DMS53 treated with DMSO at 0.1 percent for 48 hours (cell line): ENCODE results near the gene NAB1.
"Not testable (repeated sequence)": the region's sequence is repeated elsewhere in the genome, so short reads cannot be mapped to it uniquely, and the experiment has no call there.

Experiments used
- DNase-seq: peaks from one replicate; lab custom pipeline; 2025; ENCODE audit not compliant: unreplicated experiment; lab: John Stamatoyannopoulos, UW

NAB1 gene, protein sequence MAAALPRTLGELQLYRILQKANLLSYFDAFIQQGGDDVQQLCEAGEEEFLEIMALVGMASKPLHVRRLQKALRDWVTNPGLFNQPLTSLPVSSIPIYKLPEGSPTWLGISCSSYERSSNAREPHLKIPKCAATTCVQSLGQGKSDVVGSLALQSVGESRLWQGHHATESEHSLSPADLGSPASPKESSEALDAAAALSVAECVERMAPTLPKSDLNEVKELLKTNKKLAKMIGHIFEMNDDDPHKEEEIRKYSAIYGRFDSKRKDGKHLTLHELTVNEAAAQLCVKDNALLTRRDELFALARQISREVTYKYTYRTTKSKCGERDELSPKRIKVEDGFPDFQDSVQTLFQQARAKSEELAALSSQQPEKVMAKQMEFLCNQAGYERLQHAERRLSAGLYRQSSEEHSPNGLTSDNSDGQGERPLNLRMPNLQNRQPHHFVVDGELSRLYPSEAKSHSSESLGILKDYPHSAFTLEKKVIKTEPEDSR

DNA sequence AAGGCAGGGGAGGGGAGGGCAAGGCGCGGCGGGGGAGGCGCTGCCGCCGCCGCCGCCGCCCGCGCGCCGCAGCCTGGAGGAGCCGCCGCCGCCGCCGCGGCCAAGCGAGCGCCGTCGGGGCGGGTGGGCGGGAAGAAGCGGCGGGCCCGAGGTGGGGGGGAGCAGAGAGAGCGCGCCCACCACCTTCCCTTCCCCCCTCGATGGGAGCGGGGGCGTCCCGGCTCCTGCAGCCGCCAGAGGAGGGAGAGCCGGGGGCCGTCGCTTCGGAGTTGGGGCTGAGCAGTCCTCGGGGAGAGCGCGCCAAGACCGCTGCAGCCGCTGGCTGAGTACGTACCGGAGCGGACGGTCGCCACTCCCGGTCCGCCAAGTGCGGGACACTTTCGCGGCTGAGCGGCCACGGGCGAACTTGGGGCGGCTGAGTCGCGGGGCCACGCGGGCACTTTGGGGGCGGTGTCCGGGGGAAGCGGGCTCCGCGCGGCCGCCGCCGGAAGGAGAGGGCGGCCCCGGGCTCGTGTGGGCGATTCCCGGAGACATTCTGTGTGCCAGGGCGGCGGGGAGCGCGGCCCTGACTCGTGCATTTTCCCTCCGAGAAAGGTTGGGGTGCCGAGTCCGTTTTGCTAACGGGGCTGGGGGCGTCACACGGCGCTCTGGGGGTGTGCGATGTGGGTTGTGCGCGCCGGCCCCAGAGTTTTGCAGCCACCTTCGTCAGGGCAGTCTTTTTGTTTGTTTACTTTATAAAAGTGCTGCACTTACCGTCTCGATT lies at the start of gene NAB1:
NAB1 (plus strand) TSS at position 49 of the 763 bp plus-strand sequence. CDS start 10,094 bp downstream, outside the sequence.
- DNase-seq, result peak; percentile 15

DNA sequence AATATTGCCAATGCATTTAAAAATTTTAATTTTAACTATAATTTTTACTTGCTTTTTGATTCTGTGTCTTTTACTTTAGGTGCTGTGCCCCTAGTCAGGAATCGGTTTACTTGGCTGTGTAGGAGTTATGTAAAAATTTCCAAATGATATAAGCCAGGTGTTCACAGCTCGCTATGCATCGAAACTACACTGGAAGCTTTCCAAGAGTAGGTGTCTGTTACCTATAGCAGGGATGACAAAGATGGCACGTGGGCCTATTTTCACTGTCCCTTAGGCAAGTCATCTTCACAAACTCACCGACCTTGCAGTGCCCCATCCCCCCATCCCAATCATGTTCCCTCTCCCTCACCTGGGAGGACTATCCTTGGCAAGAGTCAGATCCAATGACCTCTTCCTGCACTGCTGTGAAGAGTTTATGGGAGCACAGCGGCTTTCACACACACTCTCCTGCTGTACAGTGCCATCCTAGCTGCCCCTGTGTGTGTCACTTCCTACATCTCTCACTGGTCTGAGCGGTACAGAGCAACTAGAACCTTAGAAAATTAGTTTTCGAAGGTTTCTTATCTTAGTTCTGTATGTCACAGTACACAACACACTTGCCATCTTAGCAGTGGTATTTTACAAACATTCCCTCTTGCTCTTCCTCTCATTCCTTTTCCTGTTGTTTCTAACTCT lies 49.2 kb upstream of the NAB1 start:
- no peak for DNase-seq

DNA sequence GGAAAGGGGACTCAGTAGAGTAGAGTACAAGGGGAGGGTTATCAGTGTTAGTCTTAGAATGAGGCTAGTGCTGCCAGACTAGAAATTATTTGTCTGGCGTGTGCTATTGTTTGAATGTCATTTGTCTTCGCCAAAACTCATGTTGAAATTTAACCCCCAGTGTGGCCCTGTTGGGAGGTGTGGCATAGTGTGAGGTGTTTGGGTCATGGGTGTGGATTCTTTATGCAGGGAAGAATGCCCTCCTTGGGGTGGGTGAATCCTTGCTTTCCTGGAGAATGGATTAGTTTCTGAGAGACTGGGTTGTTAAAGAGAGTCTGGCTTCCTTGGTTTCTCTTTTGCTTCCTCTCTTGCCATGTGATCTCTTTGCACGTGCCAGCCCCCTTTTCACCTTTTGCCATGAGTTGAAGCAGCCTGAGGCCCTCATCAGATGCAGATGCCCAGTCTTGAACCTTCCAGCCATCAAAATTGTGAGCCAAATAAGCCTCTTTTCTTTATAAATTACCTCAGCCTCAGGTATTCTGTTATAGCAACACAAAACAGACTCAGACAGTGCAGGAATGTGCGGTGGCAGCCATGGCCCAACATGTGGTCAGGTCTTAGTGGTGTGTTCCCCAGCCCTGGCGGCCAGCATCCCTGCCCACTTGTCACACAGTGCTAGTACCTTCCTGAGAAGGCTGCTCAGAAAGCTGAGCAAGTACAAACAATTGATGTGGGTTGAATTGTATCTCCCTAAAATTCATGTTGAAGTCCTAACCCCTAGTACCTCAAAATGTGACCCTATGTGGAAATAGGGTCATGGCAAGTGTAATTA lies 48.4 kb upstream of the NAB1 start:
- DNase-seq, result no peak

- DNase-seq, result no peak
Observed at GRCh38 chr2:190603374-190603773, 45.5 kb upstream of the NAB1 start.

- no peak for DNase-seq
Observed at GRCh38 chr2:190607014-190607597, 41.8 kb upstream of the NAB1 start.

DNA sequence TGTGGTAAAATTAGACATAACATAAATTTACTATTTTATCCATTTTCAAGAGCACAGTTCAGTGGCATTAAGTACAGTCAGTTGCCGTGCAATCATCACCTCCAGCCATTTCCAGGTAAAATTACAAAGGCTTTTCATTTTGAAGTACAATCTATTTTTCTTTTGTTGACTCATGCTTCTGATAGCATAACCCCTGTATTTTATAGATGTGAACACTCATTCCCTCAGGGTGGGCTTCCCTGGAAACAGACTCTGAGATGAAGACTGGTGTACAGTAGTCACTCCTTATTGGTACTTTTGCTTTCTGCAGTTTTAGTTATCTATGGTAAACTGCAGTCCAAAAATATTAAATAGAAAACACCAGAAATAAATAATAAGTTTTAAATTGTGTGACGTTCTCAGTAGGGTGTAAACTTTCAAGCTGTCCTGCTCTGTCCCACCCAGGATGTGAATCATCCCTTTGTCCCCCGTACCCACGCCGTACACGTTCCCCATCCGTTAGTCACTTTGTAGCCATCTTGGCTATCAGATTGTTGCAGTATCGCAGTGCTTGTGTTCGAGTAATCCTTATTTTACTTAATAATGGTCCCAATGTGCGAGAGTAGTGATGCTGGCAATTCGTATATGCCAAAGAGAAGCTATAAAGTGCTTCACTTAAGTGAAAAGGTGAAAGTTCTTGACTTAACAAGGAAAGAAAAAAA lies 41.1 kb upstream of the NAB1 start:
- DNase-seq, result no peak

- DNase-seq, result not testable (repeated sequence)
Observed at GRCh38 chr2:190608863-190609262, 40.0 kb upstream of the NAB1 start.

- not testable (repeated sequence) for DNase-seq
Observed at GRCh38 chr2:190609397-190609796, 39.5 kb upstream of the NAB1 start.

GRCh38 chr2:190610528-190610927 lies 38.4 kb upstream of the NAB1 start:
- not testable (repeated sequence) for DNase-seq

DNA sequence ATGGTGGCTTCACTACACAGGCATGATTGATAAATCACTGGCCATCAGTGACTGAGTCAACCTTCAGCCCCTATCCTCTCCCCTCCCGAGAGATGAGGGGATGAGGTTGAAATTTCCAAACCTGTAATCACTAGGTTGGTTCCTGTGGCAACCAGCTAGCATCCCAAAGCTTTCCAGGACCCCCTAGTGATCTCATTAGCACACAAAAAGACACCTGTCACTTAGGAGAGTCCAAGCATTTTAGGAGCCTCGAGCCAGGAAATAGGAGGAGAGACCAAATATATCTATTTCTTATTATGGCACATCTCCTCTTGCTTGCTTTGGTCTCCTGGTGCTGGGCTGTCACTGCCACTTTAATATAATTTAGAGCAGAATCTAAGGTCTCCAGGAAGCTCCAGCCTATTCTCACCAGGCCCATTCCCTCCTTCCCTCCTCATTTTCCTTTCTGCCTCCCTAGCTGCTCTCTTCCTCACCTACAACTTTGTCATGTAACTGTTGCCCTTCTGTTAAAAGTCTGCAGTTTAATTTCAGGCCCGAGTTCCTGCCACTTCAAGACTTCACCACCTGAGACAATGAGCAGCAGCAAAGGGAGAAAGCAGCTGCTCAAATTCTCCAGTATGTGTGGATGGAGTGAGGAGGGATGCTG lies 33.2 kb upstream of the NAB1 start:
- DNase-seq, result no peak

- no peak for DNase-seq
Observed at GRCh38 chr2:190618030-190618429, 30.9 kb upstream of the NAB1 start.

- no peak for DNase-seq
Observed at GRCh38 chr2:190625691-190626090, 23.2 kb upstream of the NAB1 start.

GRCh38 chr2:190626641-190627210 lies 22.2 kb upstream of the NAB1 start:
- DNase-seq, result no peak

DNA sequence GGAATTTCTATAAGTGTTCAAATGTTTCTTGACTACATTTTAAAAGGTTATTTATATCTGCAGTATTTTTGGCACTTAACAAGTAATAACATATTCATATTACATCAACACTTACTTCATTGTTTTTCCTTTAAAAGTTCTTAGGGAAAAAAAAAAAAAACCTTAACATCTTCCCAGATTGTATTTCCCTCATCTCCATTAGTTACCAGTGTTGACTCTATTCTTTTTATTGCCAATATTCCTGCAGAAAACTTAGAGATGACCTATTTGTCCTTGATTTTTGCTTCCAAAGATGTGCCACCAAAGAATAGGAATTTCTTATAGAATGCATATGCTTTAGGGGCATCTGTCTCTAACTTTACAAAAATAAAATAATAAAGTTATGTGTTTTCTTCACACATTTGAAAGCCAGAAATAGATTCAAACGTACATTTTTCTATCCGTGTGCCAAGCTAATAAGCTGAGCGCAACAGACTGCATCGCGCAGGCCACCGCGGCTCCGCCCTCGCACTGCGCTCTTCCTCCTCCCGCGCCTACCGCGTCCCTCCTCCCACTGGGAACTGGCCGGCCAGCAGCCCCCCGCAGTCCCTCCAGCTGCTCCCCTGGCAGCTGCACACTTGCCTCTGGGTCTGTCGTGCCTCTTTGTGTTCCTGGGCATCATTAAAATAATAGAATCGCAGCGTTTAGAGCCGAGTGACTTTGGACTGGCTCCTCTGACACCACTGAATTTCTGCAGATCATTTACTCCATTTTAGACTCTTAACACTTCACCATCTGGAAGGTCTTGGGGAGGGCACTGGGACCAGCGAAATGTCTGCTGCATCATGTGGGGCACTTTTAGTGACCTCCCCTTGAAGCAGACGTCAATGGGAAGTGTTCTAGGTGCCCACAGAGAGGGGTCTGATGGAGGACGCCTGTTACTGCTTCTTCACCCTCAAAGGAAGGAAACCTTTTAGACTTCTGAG lies 21.2 kb upstream of the NAB1 start:
- DNase-seq, result no peak

GRCh38 chr2:190628591-190629319 lies 20.1 kb upstream of the NAB1 start:
- DNase-seq, result no peak

DNA sequence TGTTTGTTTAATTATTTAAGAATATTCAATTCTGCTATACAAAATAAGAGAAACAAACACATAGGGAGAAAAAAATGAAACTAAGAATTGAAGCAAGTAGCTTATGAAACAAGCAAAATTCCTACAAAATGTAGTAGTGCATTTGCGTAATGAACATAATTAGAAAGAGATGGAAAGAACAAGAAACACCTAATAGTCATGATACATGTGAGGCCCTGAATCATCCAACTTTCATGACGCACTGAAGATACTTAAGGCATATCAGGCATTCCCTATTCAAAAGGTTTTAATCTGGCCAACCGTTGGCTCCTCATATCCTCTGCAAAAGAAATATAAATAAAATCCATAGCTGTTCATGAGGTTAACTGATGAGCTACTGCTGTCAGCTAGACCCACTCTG lies 14.5 kb upstream of the NAB1 start:
- no peak for DNase-seq

GRCh38 chr2:190635781-190636180 lies 13.1 kb upstream of the NAB1 start:
- DNase-seq, result no peak
